Measurements from ENCODE around the gene JUP.

JUP gene

DNA sequence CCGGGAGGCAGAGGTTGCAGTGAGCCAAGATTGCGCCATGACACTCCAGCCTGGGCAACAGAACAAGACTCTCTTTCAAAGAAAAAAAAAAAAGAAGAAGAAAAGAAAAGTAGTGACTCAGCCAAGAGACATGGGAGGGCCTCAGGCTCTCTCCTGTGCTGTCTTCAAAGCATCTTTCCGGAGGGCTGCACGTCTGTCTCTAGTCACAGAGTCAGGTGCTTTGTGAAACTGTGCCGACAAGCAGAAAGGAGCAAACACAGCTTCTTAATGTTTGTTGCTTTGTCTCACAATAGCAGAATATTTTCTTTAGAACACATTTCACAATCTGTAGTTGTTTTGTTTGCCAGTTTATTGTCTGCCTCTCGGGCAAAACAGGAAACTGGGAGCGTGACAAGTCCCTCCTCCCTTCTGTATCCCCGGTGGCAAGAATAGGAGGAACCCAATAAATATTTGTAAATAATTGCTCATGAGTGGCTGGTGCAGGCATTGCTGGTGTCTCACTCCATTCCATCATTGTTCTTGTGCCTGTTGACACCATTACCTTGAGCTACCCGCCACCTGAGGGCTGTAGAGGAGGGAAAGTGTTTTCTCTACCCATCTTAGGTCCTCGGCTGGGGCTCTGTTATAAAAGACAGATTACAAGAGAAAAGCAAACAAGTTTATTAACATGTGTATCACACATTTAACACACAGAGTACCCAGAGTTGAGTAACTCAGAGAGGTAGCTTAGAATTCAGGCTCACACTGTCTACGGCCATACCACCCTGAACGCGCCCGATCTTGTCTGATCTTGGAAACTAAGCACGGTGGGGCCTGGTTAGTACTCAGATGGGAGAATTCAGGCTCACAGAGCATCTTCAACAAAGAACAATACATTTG is 68.9 kb downstream of the JUP start:
- no peak for DNase-seq

DNA sequence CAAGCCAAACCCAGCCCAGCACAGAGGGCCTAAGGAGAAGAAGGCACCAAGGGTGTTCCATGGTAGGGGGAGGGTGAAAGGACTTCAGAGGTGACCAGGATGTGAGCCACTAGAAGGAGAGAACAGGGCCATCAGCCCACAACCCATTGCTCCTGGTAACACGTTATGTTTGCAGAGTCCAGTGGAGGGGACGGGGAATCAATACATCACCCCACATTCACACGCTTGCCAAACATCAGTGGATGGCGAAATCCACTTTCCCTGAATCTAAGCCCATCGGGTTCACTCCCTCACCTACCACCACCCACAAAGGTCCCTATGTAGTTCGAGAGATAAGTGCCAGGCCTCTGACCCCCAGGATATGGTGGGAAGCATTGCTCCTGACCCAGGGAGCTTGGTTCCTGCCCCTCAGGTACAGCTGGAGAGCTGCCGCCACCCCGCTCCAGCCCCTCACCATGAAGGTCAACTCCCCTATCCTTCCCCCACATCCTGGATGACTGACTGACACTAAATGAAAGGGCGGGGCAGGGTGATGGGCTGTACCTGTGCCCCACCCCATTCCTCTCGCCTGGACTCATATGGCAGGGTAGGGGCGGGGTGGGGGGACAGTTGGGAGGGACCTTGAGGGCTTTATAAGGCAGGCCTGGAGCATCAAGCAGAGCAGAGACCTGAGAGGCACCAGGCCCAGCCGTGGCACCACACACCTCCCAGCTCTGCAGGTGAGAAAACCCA is 74.7 kb downstream of the JUP start, which contains the start of gene GAST:
GAST (plus strand) TSS at position 663 of the 732 bp plus-strand sequence. CDS start 3,106 bp downstream, outside the sequence.
- DNase-seq: no peak

DNA sequence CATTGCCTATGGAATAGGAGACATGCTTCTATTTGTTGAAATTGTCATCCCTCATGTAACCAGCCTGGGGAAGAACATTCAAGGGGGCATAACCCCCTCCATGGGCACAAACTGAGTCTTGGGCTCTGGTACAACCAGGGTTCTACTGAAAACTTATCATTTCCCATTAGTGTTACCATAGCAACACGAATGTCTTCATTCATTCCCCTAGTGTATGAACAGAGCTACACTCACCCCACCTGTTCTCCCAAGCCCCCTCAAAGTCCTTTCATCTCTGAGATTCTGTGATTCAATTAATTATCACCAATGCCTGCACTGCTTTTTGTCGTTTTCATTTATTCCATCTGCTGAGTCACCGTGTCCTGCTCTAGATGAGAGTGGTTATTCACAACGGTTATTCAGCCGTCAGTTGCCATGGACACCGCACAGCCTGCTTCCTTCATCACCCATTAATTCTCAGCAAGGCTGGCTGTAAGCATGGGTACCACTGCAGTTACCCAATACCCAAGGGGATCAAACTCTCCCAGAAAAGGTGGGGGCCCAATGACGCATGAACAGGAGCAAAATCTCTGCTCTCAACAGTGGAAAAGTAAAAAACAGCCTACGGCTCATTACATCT is 75.9 kb downstream of the JUP start:
- no peak for DNase-seq

DNA sequence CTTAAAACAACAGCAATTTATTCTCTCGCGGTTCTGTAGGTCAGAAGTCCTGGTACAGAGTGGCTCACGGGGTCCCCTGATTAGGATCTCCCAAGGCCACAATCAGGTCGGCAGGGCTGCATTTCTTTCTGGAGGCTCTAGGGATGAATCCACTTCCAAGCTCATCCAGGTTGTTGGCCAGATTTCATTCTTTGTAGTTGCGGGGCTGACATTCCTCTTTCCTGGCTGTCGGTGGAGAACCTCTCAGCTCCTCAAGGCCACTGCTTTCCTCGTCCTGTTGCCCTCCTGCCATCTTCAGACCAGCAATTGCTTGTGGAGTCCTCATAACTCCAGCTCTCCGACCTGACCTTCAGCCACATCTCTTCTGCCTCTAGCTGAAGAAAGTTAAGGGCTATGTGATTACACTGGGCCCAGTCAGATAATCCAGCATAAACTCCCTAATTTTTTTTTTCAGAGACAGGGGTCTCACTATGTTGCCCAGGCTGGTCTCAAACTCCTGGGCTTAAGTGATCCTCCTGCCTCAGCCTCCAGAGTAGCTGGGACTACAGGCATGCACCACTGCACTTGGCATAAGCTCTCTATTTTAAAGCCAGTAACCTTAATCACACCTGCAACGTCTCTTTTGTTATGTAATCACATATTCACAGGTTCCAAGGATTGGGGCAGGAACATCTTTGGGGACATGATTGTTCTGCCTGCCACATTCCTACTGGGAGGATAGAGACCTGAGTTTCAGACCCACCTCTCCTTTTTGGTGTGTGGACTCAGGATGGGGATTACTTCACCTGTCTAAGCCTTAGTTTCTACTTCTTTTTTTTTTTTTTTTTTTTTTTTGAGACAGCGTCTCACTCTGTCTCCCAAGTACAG is 78.5 kb downstream of the JUP start:
- DNase-seq: no peak

DNA sequence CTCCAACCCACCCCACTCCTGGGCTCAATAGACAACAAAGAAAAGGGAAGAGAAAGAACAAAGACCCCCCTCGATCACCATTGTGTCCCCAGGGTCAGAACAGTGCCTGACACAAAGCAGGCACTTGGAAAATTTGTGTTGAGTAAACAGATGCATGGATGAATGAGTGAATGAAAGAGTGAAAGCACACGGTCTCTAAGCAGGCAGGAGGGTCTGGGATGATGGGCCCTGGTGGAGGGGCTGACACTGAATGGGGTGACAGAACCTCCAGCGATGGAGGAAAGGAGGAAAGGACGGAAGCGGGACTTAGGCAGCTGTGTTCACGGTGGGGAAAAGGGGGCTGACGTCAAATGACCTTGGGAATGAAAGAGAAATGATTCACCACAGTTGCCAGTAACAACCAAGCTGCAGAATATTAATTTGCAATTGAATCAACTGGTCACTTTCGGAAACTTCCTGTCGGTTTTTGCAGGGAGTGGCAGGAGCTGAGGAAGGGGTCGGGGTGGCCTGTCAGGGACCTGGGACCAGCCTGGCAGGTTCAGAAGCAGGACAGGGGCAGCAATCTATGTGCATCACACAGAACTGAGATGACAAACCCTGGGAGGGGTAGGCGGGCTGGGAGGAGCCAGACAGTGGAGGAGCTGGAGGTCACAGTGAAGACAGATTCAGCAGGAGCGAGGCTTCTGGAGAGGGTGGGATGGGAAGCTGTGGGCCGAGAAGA is 81.1 kb downstream of the JUP start:
- DNase-seq: no peak
